ENCODE measurements around the gene PDE2A. TPM values are rescaled to one million over a fixed set of nuclear protein-coding genes. Genes with fewer than 3 reads are reported as not detected.

PDE2A gene
- total and polyA plus RNA-seq, 10 of the 15 experiments (the other 5 are each of a cell fraction or from before 2014, with no cell fraction given) = 0.06 to 0.15 (median 0.11) TPM; not detected in 6

GRCh38 chr11:72591785-72592502 is 82.3 kb downstream of the PDE2A start:
- H3K27me3 ChIP-seq (replicated peaks in 1 of 2; ENCODE audit: control insufficient read depth in 2 of 2, insufficient read depth in 2 of 2, low read length in 1 of 2) = peaks cover 12 to 17% of the 10 kb centered on the region in 2 experiments
- no peak overlapping the region for H3K4me2 ChIP-seq (ENCODE audit: control insufficient read depth, insufficient read depth)
- no peak overlapping the region for H3K27ac ChIP-seq (ENCODE audit: control insufficient read depth, insufficient read depth)
- ChIA-PET POLR2A (no interaction called here), SMC1A (ENCODE audit: uncharacterized antibody, unreplicated experiment) (interaction anchor here (0.6 to 1.1 kb wide), 3 partner anchors 18 to 90 kb away, joined by 3 read pairs; no protein-coding TSS in a partner anchor), RAD21 (ENCODE audit: unreplicated experiment) (interaction anchor here (3.6 kb wide), 1 partner anchor 92 kb away, joined by 13 read pairs; no protein-coding TSS in a partner anchor), CTCF (interaction anchor here (0.6 to 8.7 kb wide), 7 partner anchors 16 to 409 kb away, joined by 3 to 130 read pairs (median 4); no protein-coding TSS in a partner anchor)
- no peaks in the 10 kb centered on the region for H3K79me2 ChIP-seq (ENCODE audit: control insufficient read depth, insufficient read depth, low read length)
- H3K36me3 ChIP-seq (ENCODE audit: control insufficient read depth in 2 of 2, insufficient read depth in 2 of 2, low read length in 1 of 2) = no peaks in the 10 kb centered on the region
- no peak overlapping the region for H3K4me3 ChIP-seq
- BruUV-seq (replicated peaks) = no TSS peak
- FAIRE-seq (no peak), DNase-seq (ENCODE audit: low read depth, low spot score) (no peak), ATAC-seq (peak; percentile 18; the same call in 1 of the 3 replicates)
- in situ Hi-C loops (cut with MboI) = no loop called here
- no peaks in the 10 kb centered on the region; the same call in 1 of the 2 replicates for H3K4me1 ChIP-seq (ENCODE audit: control insufficient read depth, insufficient read depth, low read length)
- H2AFZ ChIP-seq (ENCODE audit: control insufficient read depth, low read depth, low read length) = no peak overlapping the region
- WGBS (ENCODE audit: insufficient coverage, insufficient replicate concordance, low lambda C conversion rate, missing lambda C conversion rate) = 3% methylated on average over 8 of the region's 10 CpGs
- no peaks in the 10 kb centered on the region for H3K9me3 ChIP-seq (replicated peaks; ENCODE audit: control insufficient read depth, insufficient read depth, low read length)
- no peak overlapping the region for H3K9ac ChIP-seq (ENCODE audit: control insufficient read depth, insufficient read depth, low read length)
- intact Hi-C loops (cut with micrococcal nuclease; ENCODE audit: unreplicated experiment) = no loop called here
- peaks cover 6% of the 10 kb centered on the region for H4K20me1 ChIP-seq (ENCODE audit: control insufficient read depth, insufficient read depth)
- TF ChIP-seq MAX (IDR thresholded peaks at IDR 0.05; ENCODE audit: low read depth, low read length) (no peak), SIN3A (IDR thresholded peaks at IDR 0.05; ENCODE audit: low read depth, low read length) (no peak), NR2C2 (IDR thresholded peaks at IDR 0.05; ENCODE audit: borderline replicate concordance, control insufficient read depth, insufficient read length, low read depth) (no peak), NFYA (IDR thresholded peaks at IDR 0.05; ENCODE audit: borderline replicate concordance, low read depth, low read length) (no peak), ZNF24 (IDR thresholded peaks at IDR 0.05) (no peak), STAT3 (IDR thresholded peaks at IDR 0.05; ENCODE audit: low read depth, low read length) (no peak), SREBF1 (IDR thresholded peaks at IDR 0.05; ENCODE audit: low read length) (no peak), BRCA1 (IDR thresholded peaks at IDR 0.05; ENCODE audit: low read depth, low read length) (no peak), CUX1 (IDR thresholded peaks at IDR 0.05; ENCODE audit: insufficient replicate concordance, low read depth, low read length) (no peak), ATF3 (IDR thresholded peaks at IDR 0.05; ENCODE audit: borderline replicate concordance, extremely low read depth, low read depth, low read length) (no peak), GATAD2B (conservative IDR thresholded peaks at IDR 0.05; ENCODE audit: low read depth) (no peak), RELB (IDR thresholded peaks at IDR 0.05; ENCODE audit: low read depth) (no peak), POLR2AphosphoS5 (IDR thresholded peaks at IDR 0.05; ENCODE audit: low read length) (no peak), FOXK2 (IDR thresholded peaks at IDR 0.05) (no peak)
